Mucosa of descending colon (tissue), 3 donors: Measurements from ENCODE around the gene HNMT. TPM values are rescaled to one million over a fixed set of nuclear protein-coding genes. Genes with fewer than 3 reads are reported as not detected.

Source experiments
- ATAC-seq: fragments of 200-7000 bp; cut with Tn5 transposase; one replicate; pipeline ENCODE4 v1.9.1; 2020; ENCODE audit warnings: mild to moderate bottlenecking, moderate library complexity
- DNase-seq, 3 donors: peaks; one replicate each; pipeline ENCODE4 v3.0.0-alpha.2; 2020
- H3K36me3 ChIP-seq: fragments of 200-600 bp; one replicate; pipeline ENCODE4 v1.8.0; 2021; ENCODE audit warnings: low read depth, mild to moderate bottlenecking
- H3K4me1 ChIP-seq: fragments of 200-600 bp; one replicate; pipeline ENCODE4 v1.8.0; 2021; ENCODE audit warnings: low read depth, mild to moderate bottlenecking
- H3K4me3 ChIP-seq: fragments of 200-600 bp; one replicate; pipeline ENCODE4 v1.8.0; 2021; ENCODE audit warnings: mild to moderate bottlenecking
- H3K9me3 ChIP-seq: fragments of 200-600 bp; one replicate; pipeline ENCODE4 v1.8.0; 2021; ENCODE audit warnings: mild to moderate bottlenecking
- intact Hi-C, 2 donors: fragments of 100-400 bp; cut with DNase I in 1 of 2; cut with micrococcal nuclease in 1 of 2; formaldehyde crosslinking; loops; one replicate each; pipeline versions ENCODE4 v1.11.0 to v1.11.1; 2022; cut with DNase I, micrococcal nuclease
- total RNA-seq, 3 donors: library from RNA; stranded (reverse); fragmentation: NEBNext Ultra II Directional in 2 of 3; extraction: Animal tissue kit (Norgen Biotek cat#: 25700) in 2 of 3; gene quantifications; one replicate each; pipeline versions ENCODE4 v1.2.1 to v1.2.4, GENCODE V29; 2021 to 2023
- TF ChIP-seq, protein P1 (sequence below): fragments of 200-600 bp; IDR thresholded peaks from one replicate; pipeline ENCODE4 v1.8.0; 2022; ENCODE audit warnings: antibody characterized with exemption, mild to moderate bottlenecking
- donor health status: DM: no; HTN: no; CAD: no; lungs with moderate emphysema.
- donor health status: DM: no; HTN: no; CAD: no.
- donor health status: DM: no; HTN: yes; CAD: no.

HNMT gene
- total RNA-seq, 3 donors from 2014 or later, result 42.6 to 114 (median 62.9) TPM

DNA sequence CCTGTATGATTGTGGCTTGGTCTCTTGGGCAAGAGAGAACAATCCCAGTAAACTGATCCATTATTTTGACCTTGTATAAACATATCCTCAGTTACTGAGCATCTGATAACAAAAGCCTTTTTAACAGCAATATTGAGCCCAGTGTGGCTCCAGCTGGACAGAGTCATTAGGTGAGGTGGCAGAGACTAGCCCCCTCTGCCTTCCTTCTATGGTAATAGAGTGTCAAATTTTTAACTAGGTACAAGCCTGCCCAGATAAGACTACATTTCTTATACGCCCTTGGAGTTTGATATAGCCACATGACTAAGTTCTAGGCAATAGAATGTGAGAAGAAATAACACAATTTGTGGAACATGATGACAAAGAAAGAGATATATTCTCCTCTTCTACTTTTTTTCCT lies 56.2 kb downstream of the HNMT start:
- DNase-seq, result no peak
- H3K4me1 ChIP-seq, result no peaks in the 10 kb centered on the region
- TF ChIP-seq, protein P1, sequence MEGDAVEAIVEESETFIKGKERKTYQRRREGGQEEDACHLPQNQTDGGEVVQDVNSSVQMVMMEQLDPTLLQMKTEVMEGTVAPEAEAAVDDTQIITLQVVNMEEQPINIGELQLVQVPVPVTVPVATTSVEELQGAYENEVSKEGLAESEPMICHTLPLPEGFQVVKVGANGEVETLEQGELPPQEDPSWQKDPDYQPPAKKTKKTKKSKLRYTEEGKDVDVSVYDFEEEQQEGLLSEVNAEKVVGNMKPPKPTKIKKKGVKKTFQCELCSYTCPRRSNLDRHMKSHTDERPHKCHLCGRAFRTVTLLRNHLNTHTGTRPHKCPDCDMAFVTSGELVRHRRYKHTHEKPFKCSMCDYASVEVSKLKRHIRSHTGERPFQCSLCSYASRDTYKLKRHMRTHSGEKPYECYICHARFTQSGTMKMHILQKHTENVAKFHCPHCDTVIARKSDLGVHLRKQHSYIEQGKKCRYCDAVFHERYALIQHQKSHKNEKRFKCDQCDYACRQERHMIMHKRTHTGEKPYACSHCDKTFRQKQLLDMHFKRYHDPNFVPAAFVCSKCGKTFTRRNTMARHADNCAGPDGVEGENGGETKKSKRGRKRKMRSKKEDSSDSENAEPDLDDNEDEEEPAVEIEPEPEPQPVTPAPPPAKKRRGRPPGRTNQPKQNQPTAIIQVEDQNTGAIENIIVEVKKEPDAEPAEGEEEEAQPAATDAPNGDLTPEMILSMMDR, result no peak
- H3K4me3 ChIP-seq, result no peak overlapping the region
- ATAC-seq, result no peak
- no peaks in the 10 kb centered on the region for H3K9me3 ChIP-seq
- intact Hi-C loops, result no loop called here
- no peaks in the 10 kb centered on the region for H3K36me3 ChIP-seq

DNA sequence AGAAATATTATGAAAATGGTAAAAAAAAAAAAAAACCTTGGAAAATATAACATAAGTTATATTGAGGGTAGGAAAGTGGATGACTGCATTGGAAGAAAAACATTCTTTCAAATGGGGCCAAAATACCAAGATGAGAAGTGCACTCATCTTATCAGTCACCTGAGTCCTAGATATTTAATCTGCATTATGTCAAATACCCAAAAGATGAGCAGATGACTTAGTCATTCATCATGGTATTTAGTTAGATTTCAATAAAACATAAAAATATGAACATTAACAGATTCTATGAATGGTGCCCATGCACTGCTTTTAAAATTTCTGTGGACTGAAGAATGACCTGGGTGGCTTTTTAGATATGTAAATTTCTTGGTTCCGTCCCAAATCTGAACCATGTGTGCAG lies 56.9 kb downstream of the HNMT start:
- ATAC-seq, result no peak

DNA sequence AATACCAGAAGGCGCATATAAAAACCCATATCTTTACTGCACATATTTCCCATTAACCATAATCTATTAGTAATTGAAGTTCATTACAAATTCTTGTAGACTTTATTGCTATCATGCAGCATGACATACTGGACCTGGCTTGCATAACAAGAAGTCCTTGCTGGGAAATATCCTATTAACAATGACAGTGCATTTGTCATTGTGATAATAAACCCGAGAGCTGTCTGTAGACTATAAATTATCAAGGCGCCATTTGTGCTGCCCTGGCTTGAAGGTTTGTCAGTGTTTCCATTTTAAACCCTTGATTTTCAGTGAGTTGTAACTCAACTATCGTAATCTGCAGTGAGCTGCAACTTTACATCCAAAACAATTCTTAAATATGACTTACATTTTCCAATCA lies 59.0 kb downstream of the HNMT start:
- Histone ChIP-seq H3K9me3 (no peaks in the 10 kb centered on the region), H3K4me3 (no peak overlapping the region), H3K4me1 (no peaks in the 10 kb centered on the region), H3K36me3 (no peaks in the 10 kb centered on the region)
- TF ChIP-seq, protein P1, result no peak
- intact Hi-C loops, result no loop called here
- DNase-seq (no peak), ATAC-seq (no peak)

More for the DNA sequence above, 56.9 kb downstream of the HNMT start:
- DNase-seq, result no peak
- Histone ChIP-seq H3K9me3 (no peaks in the 10 kb centered on the region), H3K4me3 (no peak overlapping the region), H3K36me3 (no peaks in the 10 kb centered on the region), H3K4me1 (no peaks in the 10 kb centered on the region)
- intact Hi-C loops, result no loop called here
- TF ChIP-seq, protein P1, result no peak

DNA sequence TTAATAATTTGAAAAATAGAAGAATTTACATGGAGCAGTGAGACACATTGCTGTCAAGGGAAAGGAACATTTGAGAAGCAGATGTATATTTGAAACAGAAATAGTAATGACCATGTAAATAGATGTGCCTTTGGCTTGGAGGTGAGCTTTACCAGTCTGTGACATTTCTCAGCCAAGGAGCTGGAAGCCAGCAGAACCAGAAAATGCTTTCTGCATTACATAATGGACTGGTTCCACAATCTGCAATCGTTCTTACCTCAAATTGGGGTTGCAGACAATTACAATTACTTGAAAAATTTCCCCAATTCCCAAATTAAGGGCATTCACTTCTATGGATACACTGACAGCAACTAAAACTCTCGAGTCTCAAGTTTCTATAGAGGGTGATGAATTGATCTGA lies 59.7 kb downstream of the HNMT start:
- ATAC-seq (no peak), DNase-seq (no peak)
- intact Hi-C loops, result no loop called here
- TF ChIP-seq, protein P1, result no peak
- H3K9me3 ChIP-seq, result no peaks in the 10 kb centered on the region
- H3K4me1 ChIP-seq, result no peaks in the 10 kb centered on the region
- no peaks in the 10 kb centered on the region for H3K36me3 ChIP-seq
- no peak overlapping the region for H3K4me3 ChIP-seq

DNA sequence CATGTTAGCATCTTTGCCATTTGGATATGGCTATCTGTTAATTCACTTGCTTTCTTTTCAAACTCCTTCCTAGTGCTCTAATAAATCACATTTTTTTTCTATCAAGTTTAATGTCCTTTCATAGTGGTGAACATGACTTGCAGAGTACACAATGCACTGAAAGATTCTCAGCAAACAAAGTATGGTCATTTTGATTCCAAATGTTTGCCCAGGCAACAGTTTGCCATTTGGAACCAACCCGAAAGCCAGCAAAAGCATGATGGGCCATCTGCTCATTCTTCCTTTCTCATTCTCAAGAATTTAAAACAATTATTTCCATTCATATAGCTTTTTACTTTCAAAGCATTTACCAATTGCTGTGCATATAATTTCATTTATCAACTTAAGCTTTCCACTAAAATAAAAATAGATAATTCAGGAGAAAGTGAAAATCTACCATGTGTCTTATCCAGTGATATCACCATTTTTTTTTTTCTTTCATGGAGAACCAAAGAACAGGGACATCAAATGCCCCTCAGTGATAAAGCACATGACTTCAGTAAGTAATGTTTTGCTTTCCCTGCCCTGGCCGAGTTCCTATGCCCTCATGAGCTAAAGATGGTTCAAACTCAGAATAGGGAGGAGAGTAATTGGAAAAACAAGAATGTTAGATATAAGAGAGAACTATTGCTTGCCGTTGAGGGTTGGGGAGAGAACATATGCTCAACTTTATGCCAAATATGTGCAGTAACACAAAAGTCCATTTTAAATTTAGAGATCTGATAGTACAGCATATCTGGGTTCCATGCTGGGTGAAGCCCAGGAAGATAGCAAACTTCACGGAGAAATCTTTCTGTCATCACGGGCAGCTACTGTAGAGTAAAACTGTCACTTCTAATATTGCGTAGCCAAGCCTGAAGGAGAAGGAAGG lies 62.1 kb downstream of the HNMT start:
- DNase-seq (no peak), ATAC-seq (no peak)
- TF ChIP-seq, protein P1, result no peak
- Histone ChIP-seq H3K36me3 (no peaks in the 10 kb centered on the region), H3K4me1 (no peaks in the 10 kb centered on the region), H3K4me3 (no peak overlapping the region), H3K9me3 (no peaks in the 10 kb centered on the region)
- intact Hi-C loops, result no loop called here
